ENCODE data around the gene EMC7. TPM values are rescaled to one million over a fixed set of nuclear protein-coding genes. Genes with fewer than 3 reads are reported as not detected.
"Not testable (repeated sequence)": the region's sequence is repeated elsewhere in the genome, so short reads cannot be mapped to it uniquely, and the experiment has no call there.

The EMC7 gene
- total RNA-seq = 65.5 TPM

DNA sequence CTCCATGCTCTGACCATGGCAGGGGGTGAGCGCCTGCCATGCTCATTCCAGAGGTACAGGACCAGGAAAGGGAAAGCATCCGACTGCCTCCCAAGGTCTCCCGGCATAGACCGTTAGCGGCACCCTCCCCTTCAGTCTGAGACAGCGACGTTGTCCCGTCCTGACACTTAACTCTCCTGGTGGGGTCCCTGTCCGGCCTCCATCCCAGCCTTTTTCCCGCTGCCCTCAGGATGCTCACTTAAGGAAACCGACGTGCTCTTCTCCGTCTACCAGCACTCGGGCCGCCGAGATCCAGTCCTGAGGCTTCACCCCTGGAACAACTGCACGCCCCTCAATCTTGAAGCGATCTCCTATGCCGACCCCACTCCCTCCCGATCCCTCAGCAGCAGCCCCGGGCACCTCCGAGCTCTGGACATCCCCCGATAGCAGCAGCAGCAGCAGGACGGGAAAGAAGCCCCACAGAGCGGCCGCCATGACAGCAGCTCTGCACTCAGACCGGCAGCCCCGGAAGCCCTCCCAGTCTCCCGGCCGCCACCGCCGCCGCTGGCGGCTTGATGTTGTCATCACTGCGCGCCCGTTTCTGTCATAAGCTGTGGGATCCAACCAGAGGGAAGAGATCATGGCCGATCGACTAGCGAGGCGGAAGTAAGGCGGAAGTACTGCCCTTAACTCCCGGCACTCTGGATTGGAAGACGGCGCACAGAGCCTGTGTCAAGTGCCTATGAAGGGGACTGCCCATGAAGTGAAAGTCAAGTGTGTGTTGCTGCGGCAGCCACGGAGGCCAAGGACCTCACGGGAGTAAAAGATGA, at the start of gene EMC7, which contains the start of gene PGBD4:
Gene EMC7 (minus strand): TSS at position 497 of the 809 bp plus-strand sequence. CDS start 23 bp downstream, at position 474.
Gene PGBD4 (plus strand): TSS at position 718 of the 809 bp plus-strand sequence. CDS start 449 bp downstream, outside the sequence.
- DNase-seq (ENCODE audit: low spot score) = peak; percentile 99

DNA sequence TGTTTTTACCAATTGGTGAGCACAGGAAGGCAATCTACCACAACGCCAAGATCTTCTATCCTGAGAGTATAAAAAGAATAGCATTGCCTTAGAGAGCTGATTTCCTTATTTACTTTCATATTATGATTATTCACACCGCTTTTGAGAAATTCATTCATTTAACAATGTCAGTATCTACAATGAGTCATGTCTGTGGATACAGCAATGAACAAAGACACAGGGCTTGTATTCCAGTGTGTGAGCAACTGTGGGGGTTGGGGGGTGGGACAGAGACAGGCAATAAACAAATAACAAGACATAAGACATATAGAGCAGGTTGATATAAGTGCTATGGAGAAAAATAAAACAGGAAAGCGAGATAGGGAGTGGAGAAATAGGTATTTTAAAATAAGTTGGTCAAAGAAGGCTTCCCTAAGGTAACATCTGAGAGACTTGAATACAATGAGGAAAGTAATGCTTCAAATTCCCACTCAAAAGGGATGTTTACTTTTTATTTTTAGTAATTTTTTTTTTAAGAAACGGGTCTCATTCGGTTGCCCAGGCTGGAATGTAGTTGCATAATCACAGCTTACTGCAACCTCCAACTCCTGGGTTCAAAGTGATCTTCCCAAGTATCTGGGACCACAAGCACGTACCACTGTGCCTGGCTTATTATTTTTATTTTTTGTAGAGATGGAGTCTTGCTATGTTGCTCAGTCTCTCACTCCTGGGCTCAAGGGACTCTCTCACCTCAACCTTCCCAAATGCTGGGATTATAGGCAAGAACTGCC, 45.9 kb upstream of the EMC7 start:
- no peak for DNase-seq (ENCODE audit: low spot score)

DNA sequence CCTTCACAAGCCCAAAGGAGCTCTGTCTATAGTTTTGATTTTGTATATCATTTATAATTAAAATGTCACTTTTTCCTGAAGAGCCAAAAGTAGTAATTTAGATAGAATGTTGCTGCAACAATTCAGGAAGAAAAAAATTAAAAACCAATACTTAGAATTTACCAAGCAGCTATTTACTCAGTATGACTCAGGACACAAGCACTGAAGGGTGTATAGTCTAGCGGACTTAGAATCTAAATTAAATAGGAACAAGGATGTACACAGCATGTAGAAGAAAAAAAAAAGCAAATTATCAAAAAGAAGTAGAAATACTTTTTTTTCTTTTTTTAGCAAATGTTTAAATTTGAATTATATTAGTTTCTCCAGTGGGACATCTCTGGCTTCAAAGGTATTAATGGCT, 31.8 kb upstream of the EMC7 start:
- DNase-seq (ENCODE audit: low spot score) = no peak

DNA sequence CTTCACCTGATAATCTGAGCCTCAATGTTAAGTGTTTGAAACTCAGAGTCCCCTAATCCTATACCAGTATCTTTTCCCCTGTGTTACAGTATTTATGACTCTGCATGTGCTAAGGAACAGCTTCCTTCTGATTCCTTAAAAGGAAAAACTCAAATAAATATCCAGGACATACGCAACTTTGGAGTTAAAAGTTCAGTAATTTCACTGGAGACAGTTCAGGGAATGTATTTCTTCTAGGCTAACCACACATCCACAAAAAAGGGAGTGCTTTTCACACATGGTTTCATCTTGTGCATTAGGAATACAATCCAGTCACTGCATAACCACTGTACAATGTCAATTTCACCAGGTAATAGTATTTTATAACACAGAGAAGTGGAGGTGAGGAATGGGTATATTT, 31.2 kb upstream of the EMC7 start:
- DNase-seq (ENCODE audit: low spot score) = no peak

DNA sequence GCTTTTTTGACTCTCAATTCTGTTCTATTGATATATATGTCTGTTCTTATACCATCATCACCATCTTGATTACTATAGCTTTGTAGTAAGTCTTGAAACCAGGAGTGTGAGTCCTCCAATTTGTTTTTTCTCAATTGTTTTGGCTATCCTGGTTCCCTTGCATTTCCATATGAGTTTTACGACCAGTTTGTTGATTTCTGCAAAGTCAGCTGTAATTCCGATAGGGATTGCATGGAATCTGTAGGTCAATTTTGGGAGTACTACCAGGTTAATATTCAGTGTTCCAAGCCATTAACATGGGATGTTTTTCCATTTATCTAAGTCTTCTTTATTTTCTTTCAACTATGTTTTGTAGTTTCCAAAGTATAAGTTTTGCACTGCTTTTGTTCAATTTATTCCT, 27.2 kb upstream of the EMC7 start:
- DNase-seq (ENCODE audit: low spot score) = no peak

DNA sequence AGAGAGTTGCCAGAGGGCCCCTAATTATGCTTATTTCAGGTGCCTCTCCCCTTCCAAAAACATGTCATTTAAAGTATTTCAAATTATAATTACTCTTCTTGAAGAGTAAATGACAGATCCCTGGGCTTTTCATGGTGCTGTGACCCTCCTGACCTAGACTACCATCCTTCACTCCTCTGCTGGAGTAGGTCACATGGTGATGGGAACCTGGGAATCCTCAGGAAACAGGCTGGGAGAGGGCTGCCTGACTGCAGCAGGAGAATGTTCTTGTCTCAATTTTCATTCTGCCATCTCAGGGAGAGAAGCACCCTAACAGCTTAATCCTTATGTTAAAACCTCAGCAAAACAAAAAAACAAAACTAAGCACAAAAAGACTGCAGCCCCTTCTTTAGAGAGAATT, 24.9 kb upstream of the EMC7 start:
- DNase-seq (ENCODE audit: low spot score) = no peak

DNA sequence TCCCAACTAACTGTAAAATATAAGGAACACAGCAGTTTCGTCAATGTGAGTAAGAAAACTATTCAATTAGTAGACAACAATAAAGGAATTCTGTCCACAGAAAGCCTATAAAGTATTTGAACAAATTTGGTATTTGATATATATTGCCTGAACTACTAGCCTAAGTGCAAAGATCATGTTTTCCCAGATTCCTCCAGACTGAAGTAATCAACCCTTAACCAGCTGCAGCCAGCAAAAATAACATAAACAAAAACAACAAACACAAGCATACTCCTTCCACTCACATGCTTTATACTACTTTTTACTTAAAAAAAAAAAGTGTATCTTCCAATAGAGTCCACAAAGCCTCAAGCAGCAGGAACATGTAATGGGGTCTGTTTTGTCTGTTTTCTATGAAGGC, 24.3 kb upstream of the EMC7 start:
- DNase-seq (ENCODE audit: low spot score) = no peak

DNA sequence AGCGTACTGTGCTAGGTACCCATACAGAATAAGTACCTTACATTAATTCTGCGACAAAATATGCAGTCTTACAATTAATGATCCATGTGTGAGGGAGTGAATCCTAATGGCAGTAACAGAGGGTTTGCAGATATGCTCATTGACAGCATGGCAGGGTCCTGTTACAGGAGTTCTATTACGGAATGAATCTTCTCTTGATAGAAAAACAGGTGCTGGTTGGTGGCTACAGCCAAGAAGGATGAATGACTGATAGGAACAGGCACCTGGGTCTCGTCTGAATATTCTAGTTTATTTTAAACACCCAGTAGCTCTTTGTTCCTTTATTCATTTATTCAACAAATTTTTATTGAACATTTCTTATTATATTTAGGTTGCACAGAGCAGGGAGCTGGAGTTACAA, 23.0 kb upstream of the EMC7 start:
- no peak for DNase-seq (ENCODE audit: low spot score)

DNA sequence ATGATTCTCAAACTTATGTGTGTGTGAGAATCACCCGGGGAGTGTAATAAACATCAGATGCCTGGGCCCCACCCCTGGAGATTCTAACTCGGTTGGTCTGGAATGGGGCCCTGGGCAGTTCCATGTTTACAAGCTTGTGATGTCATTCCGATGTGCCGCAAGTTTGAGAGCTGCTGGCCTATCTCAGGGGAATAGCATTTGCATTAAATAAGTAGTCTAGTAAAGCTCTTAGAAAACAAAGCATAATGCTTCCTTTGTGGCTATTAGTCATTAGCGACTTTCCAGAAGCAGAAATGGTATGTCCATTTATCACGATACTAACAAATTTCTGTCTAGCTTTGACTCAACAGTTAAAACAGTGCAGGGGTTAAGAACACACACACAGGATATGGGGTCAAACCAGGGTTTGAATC, 21.1 kb upstream of the EMC7 start:
- DNase-seq (ENCODE audit: low spot score) = no peak

DNA sequence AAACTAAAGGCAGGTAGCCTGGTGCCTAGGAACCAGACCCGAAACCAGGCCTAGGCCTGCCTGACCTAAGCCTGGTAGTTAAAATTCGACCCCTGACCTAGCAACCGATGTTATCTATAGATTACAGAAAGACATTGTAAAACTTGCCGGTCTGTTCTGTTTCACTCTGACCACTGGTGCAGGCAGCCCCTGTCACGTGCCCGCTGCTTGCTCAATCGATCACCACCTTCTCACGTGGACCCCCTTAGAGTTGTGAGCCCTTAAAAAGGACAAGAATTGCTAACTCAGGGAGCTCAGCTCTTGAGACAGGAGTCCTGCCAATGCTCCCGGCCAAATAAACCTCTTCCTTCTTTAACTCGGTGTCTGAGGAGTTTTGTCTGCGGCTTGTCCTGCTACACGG, 20.1 kb upstream of the EMC7 start:
- not testable (repeated sequence) for DNase-seq (ENCODE audit: low spot score)

DNA sequence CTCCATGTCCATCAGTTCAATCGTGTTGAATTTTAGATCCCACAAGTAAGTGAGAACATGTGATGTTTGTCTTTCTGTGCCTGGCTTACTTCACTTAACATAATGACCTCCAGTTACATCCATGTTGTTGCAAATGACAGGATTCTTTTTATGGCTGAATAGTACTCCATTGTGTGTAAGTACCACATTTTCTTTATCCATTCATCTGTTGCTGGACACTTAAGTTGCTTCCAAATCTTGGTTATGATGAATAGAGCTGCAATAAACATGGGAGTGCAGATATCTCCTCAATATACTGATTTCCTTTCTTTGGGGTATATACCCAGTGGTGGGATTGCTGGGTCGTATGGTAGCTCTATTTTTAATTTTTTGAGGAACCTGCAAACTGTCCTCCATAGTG, 18.8 kb upstream of the EMC7 start:
- not testable (repeated sequence) for DNase-seq (ENCODE audit: low spot score)

DNA sequence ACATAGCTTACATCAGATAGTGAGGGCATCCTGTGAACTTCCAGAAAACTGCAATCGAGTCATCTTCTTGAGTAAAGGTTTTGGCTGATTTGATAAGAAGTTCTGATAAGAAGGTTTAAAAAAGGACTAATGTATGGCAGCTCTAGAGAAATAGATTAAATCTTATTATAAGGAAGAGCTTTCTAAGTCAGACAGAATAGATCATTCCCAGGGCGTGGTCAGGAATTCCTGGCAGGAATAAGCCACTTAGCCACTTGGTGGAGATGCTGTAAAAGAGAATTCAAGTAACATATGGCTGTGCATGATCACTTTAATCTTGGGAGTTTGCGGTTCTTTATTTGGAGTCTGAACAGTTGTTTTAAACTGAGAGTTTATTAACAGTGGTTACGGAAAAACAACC, 17.6 kb upstream of the EMC7 start:
- DNase-seq (ENCODE audit: low spot score) = no peak

DNA sequence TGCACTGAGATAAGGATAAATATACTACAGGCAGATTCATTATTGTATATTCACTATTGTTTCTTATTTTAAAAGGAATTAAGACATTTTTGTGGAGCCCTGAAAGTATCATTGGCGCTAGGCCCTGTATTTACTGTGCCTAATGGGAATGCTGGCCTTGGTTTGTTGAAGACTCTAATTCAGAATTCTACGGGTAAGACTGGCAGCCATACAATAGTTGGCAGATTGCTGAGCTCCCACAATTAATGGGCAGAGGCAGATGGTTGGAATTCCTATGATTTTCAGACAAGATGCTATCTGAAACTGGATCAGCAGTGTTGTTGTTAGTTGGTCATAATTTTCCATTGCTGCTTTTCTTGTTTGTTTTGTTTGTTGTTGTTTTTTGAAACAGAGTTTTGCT, 15.0 kb upstream of the EMC7 start:
- no peak for DNase-seq (ENCODE audit: low spot score)

DNA sequence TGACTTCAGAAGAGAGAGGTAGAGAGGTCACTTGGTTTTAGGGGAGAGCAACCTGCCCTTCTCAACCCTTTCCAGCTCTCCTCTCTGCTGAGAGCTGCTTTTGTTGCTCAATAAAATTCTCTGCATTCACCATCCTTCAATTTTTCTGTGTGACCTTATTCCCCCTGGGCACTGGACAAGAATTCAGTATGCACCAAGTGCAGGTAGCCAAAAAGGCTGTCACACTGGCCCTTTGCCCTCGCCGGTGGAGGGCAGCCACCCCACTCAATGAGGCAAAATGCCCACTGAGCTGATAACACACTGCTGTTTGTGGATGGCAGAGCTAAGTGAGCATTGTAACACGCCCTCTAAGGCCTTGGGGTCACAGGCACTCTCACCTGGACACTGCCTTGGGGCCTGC, 13.1 kb upstream of the EMC7 start:
- no peak for DNase-seq (ENCODE audit: low spot score)

DNA sequence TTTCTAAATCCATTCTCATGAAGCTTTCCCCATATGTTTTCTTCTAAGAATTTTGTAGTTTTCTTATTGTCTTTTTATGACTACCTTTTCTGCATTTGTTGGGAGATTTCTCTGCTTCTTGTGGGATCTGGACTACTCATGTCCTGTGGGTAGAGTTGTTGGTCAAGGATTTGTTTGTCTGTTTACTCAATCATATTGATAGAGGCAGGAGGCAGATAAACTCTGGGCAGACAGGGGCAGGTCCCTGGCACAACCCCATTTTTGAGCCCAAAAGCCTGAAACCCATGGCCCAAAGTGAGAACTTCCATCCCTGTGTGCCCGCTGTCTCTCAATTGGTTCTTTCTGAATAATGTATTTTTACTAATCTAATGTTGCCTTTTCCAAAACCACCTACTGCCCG, 12.6 kb upstream of the EMC7 start:
- DNase-seq (ENCODE audit: low spot score) = no peak

DNA sequence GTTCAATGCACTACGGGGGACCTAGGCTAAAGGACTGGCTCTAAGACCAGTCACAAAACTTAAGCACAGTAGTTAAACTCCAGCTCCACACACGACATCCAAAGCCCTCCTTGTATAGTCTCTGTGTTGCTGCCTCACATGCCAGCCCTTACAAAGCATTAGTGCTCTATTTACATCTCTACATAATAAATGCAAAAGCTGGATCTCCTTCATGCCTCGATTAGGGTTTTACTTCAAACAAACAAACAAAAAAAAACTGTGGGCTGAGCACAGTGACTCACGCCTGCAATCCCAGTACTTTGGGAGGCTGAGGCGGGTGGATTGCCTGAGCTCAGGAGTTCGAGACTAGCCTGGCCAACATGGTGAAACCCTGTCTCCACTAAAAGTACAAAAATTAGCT, 9.8 kb upstream of the EMC7 start:
- DNase-seq (ENCODE audit: low spot score) = no peak

DNA sequence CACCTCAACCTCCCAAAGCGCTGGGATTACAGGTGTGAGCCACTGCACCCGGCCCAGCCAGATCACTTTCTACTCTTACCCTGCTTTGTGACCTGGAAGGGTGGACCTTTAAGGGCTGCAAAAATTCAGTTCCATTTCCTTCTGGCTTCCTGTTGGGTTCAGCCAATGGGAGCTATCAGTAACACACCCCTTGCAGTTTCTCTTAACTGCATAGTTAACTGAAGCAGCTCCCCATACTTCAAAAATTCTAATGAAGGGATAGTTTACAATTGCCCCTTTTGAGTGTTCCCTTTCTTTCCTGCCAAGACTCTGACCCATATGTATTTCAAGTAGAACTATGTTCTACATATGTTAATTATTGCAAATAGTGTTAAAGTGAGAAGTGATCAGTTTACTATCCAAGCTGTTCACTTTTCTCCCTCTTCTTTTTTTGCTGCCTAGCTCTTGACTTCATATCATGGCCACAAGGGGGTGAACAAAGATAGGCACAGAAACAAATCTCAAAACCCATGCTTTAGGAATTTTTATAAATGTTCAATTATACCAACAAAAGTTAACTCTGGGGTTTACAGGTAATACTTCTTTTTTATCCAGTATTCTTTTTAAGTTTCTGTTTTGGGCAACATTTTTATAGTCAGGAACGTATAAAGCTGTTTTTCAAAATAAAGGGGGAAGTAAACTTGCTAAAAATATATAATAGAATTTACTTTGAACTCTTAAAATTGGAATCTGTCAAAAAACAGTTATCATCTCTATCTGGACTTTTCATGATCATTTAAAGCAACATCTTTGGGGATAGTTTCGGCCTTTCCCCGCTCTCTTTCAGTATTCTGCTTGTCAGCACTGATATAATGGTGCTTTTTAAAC, 8.4 kb upstream of the EMC7 start:
- no peak for DNase-seq (ENCODE audit: low spot score)

DNA sequence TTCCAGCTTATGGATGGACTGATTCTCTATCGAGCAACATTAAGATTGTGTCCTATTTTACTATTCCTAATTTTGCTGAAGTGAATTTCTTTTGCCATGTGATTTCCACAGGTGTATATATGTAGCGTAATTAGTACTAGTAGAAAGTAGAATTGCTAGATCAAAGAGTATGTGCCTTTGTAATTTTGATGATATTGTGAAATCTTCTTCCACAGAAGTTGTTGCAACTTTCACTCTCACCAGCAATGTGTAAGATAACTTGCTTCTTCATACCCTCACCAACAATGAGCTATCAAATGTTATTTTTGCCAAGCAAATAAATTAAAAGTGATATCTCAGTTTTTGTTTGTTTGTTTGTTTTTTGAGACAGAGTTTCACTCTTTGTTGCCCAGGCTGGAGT, 5.7 kb upstream of the EMC7 start:
- no peak for DNase-seq (ENCODE audit: low spot score)

DNA sequence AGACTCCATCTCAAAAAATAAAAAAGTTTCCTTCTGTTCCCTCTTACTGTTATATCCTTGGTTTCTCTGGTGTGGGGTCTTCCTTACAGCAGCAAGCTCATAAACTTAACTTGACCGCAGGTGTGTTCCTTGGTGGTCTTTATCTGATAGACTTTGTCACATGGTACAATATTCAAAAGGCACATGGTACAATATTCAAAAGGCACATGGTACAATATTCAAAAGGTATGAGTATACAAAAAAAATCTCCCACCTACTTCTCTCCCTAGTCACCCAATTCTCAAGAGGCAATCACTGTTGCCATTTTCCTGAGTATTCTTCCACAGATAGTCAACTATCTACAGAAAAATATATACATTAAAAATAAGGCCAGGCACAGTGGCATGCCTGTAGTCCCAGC, 4.8 kb upstream of the EMC7 start:
- no peak for DNase-seq (ENCODE audit: low spot score)

DNA sequence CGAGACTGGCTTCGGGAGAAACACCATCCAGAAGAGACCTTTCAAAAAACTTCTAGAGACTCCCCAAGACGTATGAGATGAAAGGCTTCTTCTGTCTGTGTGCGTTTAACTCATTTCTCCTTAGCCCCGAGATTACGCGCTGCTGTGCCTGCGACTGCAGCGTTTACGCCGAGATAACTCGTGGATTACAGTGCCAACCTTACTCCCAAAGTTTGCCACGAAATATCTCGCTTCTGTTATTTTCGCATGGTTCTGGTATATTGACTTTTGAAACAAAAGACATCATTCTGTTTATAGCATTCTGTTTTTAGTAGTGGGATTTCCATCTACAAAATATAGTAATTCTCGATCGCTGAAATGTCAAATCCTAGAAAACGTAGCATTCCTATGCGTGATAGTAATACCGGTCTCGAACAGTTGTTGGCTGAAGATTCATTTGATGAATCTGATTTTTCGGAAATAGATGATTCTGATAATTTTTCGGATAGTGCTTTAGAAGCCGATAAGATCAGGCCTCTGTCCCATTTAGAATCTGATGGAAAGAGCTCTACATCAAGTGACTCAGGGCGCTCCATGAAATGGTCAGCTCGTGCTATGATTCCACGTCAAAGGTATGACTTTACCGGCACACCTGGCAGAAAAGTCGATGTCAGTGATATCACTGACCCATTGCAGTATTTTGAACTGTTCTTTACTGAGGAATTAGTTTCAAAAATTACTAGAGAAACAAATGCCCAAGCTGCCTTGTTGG, 688 bp upstream of the EMC7 start:
- DNase-seq (ENCODE audit: low spot score) = no peak

DNA sequence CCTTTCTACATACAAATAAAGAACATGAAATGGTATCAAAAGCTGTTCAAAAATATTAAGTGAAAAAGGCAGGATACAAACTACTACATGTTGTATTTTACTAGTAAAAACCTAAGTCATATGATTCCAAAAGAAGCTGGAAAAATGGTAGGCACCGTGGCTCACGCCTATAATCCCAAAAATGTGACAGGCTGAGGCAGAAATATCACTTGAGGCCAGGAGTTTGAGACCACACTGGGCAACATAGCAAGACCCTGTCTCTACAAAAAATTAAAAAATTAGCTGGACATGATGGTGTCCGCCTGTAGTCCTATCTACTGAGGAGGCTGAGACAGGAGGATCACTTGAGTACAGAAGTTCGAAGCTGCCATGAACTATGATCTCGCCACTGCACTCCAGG, 1.7 kb downstream of the EMC7 start:
- DNase-seq (ENCODE audit: low spot score) = no peak
